Activated CD4-positive, alpha-beta T cell treated with anti-CD3 and anti-CD28 coated beads for 24 hours (primary cell): ENCODE data around the gene ATRN.

ENCODE experiments used
- DNase-seq, 2 donors: peaks; one replicate each; pipeline ENCODE4 v3.0.0-alpha.2; 2020; ENCODE audit warnings: low read depth in 2 of 2

The ATRN gene

GRCh38 chr20:3674995-3675900, 204.4 kb downstream of the ATRN start:
- no peak for DNase-seq

- no peak for DNase-seq
These were observed 206.9 kb downstream of the ATRN start for GRCh38 chr20:3677733-3678132.

GRCh38 chr20:3678198-3678597, 207.4 kb downstream of the ATRN start:
- no peak for DNase-seq

GRCh38 chr20:3678856-3679720, 208.3 kb downstream of the ATRN start:
- no peak for DNase-seq

- no peak for DNase-seq
These were observed 209.2 kb downstream of the ATRN start for GRCh38 chr20:3679749-3680700.

GRCh38 chr20:3680701-3681351, 210.0 kb downstream of the ATRN start:
- no peak for DNase-seq

- DNase-seq, result no peak
These were observed 210.6 kb downstream of the ATRN start for GRCh38 chr20:3681352-3681930.

- DNase-seq, result no peak
These were observed 211.3 kb downstream of the ATRN start, which contains the start of gene ADAM33 for GRCh38 chr20:3681931-3682781. TSS of gene ADAM33 (minus strand) at chr20:3682010. CDS start at chr20:3682004, 6 bp downstream.

GRCh38 chr20:3685341-3685740, 214.5 kb downstream of the ATRN start:
- DNase-seq, result no peak

- DNase-seq, result no peak
These were observed 215.6 kb downstream of the ATRN start for GRCh38 chr20:3686421-3686820.

- DNase-seq, result no peak
These were observed 216.1 kb downstream of the ATRN start for GRCh38 chr20:3686867-3687321.

- DNase-seq, result no peak
These were observed 216.8 kb downstream of the ATRN start for GRCh38 chr20:3687655-3688054.

- no peak for DNase-seq
These were observed 219.2 kb downstream of the ATRN start for GRCh38 chr20:3689978-3690377.

- DNase-seq, result no peak
These were observed 219.6 kb downstream of the ATRN start for GRCh38 chr20:3690413-3690812.

GRCh38 chr20:3691306-3691705, 220.5 kb downstream of the ATRN start:
- DNase-seq, result no peak

- DNase-seq, result no peak
These were observed 221.1 kb downstream of the ATRN start for GRCh38 chr20:3691897-3692296.

- DNase-seq, result no peak
These were observed 222.0 kb downstream of the ATRN start for GRCh38 chr20:3692706-3693294.

- no peak for DNase-seq
These were observed 222.6 kb downstream of the ATRN start for GRCh38 chr20:3693376-3693775.

- DNase-seq, result no peak
These were observed 224.0 kb downstream of the ATRN start for GRCh38 chr20:3694864-3695263.
